NOMO-1 treated with dmso at 0.1 percent for 144 hours (cell line): Measurements from ENCODE around the gene ZFYVE19.

ENCODE experiments used
- DNase-seq: peaks from one replicate; lab custom pipeline; 2025; ENCODE audit not compliant: unreplicated experiment; lab: John Stamatoyannopoulos, UW

ZFYVE19 gene

GRCh38 chr15:40812721-40813425 is 6.0 kb downstream of the ZFYVE19 start:
- DNase-seq, result no peak

- DNase-seq, result no peak
These were observed 8.3 kb downstream of the ZFYVE19 start for GRCh38 chr15:40815042-40815698.

GRCh38 chr15:40819048-40819447 is 12.2 kb downstream of the ZFYVE19 start:
- DNase-seq, result no peak

- DNase-seq, result no peak
These were observed 14.3 kb downstream of the ZFYVE19 start for GRCh38 chr15:40821195-40821594.

GRCh38 chr15:40823572-40824343 is 16.9 kb downstream of the ZFYVE19 start:
- DNase-seq, result no peak

GRCh38 chr15:40825661-40826422 is 19.0 kb downstream of the ZFYVE19 start:
- DNase-seq, result no peak

GRCh38 chr15:40826423-40827075 is 19.7 kb downstream of the ZFYVE19 start:
- no peak for DNase-seq

- no peak for DNase-seq
These were observed 21.7 kb downstream of the ZFYVE19 start, which contains the start of gene PPP1R14D for GRCh38 chr15:40828447-40829036. PPP1R14D (minus strand) TSS chr15:40828708; CDS start chr15:40828641, 67 bp downstream.

GRCh38 chr15:40829115-40829514 is 22.2 kb downstream of the ZFYVE19 start:
- no peak for DNase-seq

GRCh38 chr15:40830884-40831283 is 24.0 kb downstream of the ZFYVE19 start:
- DNase-seq, result no peak

GRCh38 chr15:40831861-40832260 is 25.0 kb downstream of the ZFYVE19 start:
- DNase-seq, result no peak

GRCh38 chr15:40832903-40833302 is 26.0 kb downstream of the ZFYVE19 start:
- DNase-seq, result no peak

GRCh38 chr15:40836020-40836419 is 29.1 kb downstream of the ZFYVE19 start:
- DNase-seq, result no peak

GRCh38 chr15:40838756-40839155 is 31.9 kb downstream of the ZFYVE19 start:
- DNase-seq, result no peak

- DNase-seq, result no peak
These were observed 34.9 kb downstream of the ZFYVE19 start for GRCh38 chr15:40841741-40842140.

- no peak for DNase-seq
These were observed 36.5 kb downstream of the ZFYVE19 start for GRCh38 chr15:40843261-40843884.

- peak; percentile 22 for DNase-seq
These were observed 37.2 kb downstream of the ZFYVE19 start, which contains the start of gene SPINT1 for GRCh38 chr15:40843885-40844695. SPINT1 (plus strand) TSS chr15:40844048; CDS start chr15:40844555, 507 bp downstream.

- DNase-seq, result peak; percentile 46
These were observed 37.8 kb downstream of the ZFYVE19 start for GRCh38 chr15:40844696-40845030.

GRCh38 chr15:40845036-40845435 is 38.1 kb downstream of the ZFYVE19 start:
- peak; percentile 29 for DNase-seq
